ENCODE measurements around the gene HBG2.

HBG2 gene

GRCh38 chr11:5242208-5242607 is 12.4 kb downstream of the HBG2 start:
- Histone ChIP-seq H3K9me3 (no peaks in the 10 kb centered on the region), H3K27me3 (no peaks in the 10 kb centered on the region), H3K36me3 (no peaks in the 10 kb centered on the region), H3K4me1 (no peaks in the 10 kb centered on the region), H3K4me3 (ENCODE audit: low read depth, low read length) (no peak overlapping the region)
- TF ChIP-seq CTCF (IDR thresholded peaks at IDR 0.05; ENCODE audit: low read depth, low read length), result no peak
- DNase-seq, result no peak

GRCh38 chr11:5241458-5241857 is 13.1 kb downstream of the HBG2 start:
- H3K36me3 ChIP-seq, result no peaks in the 10 kb centered on the region
- H3K4me3 ChIP-seq (ENCODE audit: low read depth, low read length), result no peak overlapping the region
- H3K4me1 ChIP-seq, result no peaks in the 10 kb centered on the region
- H3K9me3 ChIP-seq, result no peaks in the 10 kb centered on the region
- TF ChIP-seq CTCF (IDR thresholded peaks at IDR 0.05; ENCODE audit: low read depth, low read length), result no peak
- no peak for DNase-seq
- no peaks in the 10 kb centered on the region for H3K27me3 ChIP-seq

GRCh38 chr11:5240458-5240857 is 14.1 kb downstream of the HBG2 start:
- no peaks in the 10 kb centered on the region for H3K4me1 ChIP-seq
- H3K36me3 ChIP-seq, result no peaks in the 10 kb centered on the region
- H3K27me3 ChIP-seq, result no peaks in the 10 kb centered on the region
- no peak for TF ChIP-seq CTCF (IDR thresholded peaks at IDR 0.05; ENCODE audit: low read depth, low read length)
- no peaks in the 10 kb centered on the region for H3K9me3 ChIP-seq
- no peak overlapping the region for H3K4me3 ChIP-seq (ENCODE audit: low read depth, low read length)
- DNase-seq, result no peak

GRCh38 chr11:5240056-5240455 is 14.5 kb downstream of the HBG2 start:
- no peaks in the 10 kb centered on the region for H3K27me3 ChIP-seq
- H3K4me1 ChIP-seq, result no peaks in the 10 kb centered on the region
- no peak overlapping the region for H3K4me3 ChIP-seq (ENCODE audit: low read depth, low read length)
- TF ChIP-seq CTCF (IDR thresholded peaks at IDR 0.05; ENCODE audit: low read depth, low read length), result no peak
- no peak for DNase-seq
- H3K9me3 ChIP-seq, result no peaks in the 10 kb centered on the region
- no peaks in the 10 kb centered on the region for H3K36me3 ChIP-seq

GRCh38 chr11:5239046-5239445 is 15.5 kb downstream of the HBG2 start:
- no peaks in the 10 kb centered on the region for H3K36me3 ChIP-seq
- no peak for DNase-seq
- TF ChIP-seq CTCF (IDR thresholded peaks at IDR 0.05; ENCODE audit: low read depth, low read length), result no peak
- H3K27me3 ChIP-seq, result no peaks in the 10 kb centered on the region
- H3K9me3 ChIP-seq, result no peaks in the 10 kb centered on the region
- no peak overlapping the region for H3K4me3 ChIP-seq (ENCODE audit: low read depth, low read length)
- H3K4me1 ChIP-seq, result no peaks in the 10 kb centered on the region

- H3K4me3 ChIP-seq (ENCODE audit: low read depth, low read length), result no peak overlapping the region
- no peaks in the 10 kb centered on the region for H3K9me3 ChIP-seq
- no peak for TF ChIP-seq CTCF (IDR thresholded peaks at IDR 0.05; ENCODE audit: low read depth, low read length)
- H3K36me3 ChIP-seq, result no peaks in the 10 kb centered on the region
- no peaks in the 10 kb centered on the region for H3K4me1 ChIP-seq
- H3K27me3 ChIP-seq, result no peaks in the 10 kb centered on the region
- no peak for DNase-seq
Observed at GRCh38 chr11:5238486-5238885, 16.1 kb downstream of the HBG2 start.
